ENCODE measurements around the gene LGR4. TPM values are rescaled to one million over a fixed set of nuclear protein-coding genes. Genes with fewer than 3 reads are reported as not detected.

Gene LGR4
- total RNA-seq, 1 donor from 2014 or later, result 17.4 TPM

GRCh38 chr11:27403195-27403594 lies 69.4 kb downstream of the LGR4 start:
- H3K4me3 ChIP-seq (ENCODE audit: low read depth, low read length), result no peak overlapping the region
- no peaks in the 10 kb centered on the region for H3K27me3 ChIP-seq (ENCODE audit: control insufficient read depth, insufficient read depth, low read length)
- FAIRE-seq (no peak), DNase-seq (ENCODE audit: low read depth) (no peak)
- no peaks in the 10 kb centered on the region for H3K36me3 ChIP-seq (ENCODE audit: control insufficient read depth, insufficient read depth, low read length)
- TF ChIP-seq CTCF (IDR thresholded peaks at IDR 0.05; ENCODE audit: insufficient read depth, low read length, severe bottlenecking), result no peak

GRCh38 chr11:27402450-27402849 lies 70.1 kb downstream of the LGR4 start:
- Histone ChIP-seq H3K27me3 (ENCODE audit: control insufficient read depth, insufficient read depth, low read length) (no peaks in the 10 kb centered on the region), H3K4me3 (ENCODE audit: low read depth, low read length) (no peak overlapping the region), H3K36me3 (ENCODE audit: control insufficient read depth, insufficient read depth, low read length) (no peaks in the 10 kb centered on the region)
- DNase-seq (ENCODE audit: low read depth), result no peak
- no peak for TF ChIP-seq CTCF (IDR thresholded peaks at IDR 0.05; ENCODE audit: insufficient read depth, low read length, severe bottlenecking)
- FAIRE-seq, result no peak

GRCh38 chr11:27401833-27402316 lies 70.7 kb downstream of the LGR4 start:
- FAIRE-seq, result no peak
- no peak for TF ChIP-seq CTCF (IDR thresholded peaks at IDR 0.05; ENCODE audit: insufficient read depth, low read length, severe bottlenecking)
- DNase-seq (ENCODE audit: low read depth), result peak; percentile 72
- no peak overlapping the region for H3K4me3 ChIP-seq (ENCODE audit: low read depth, low read length)
- H3K36me3 ChIP-seq (ENCODE audit: control insufficient read depth, insufficient read depth, low read length), result no peaks in the 10 kb centered on the region
- H3K27me3 ChIP-seq (ENCODE audit: control insufficient read depth, insufficient read depth, low read length), result no peaks in the 10 kb centered on the region

- no peaks in the 10 kb centered on the region for H3K36me3 ChIP-seq (ENCODE audit: control insufficient read depth, insufficient read depth, low read length)
- no peak overlapping the region for H3K4me3 ChIP-seq (ENCODE audit: low read depth, low read length)
- H3K27me3 ChIP-seq (ENCODE audit: control insufficient read depth, insufficient read depth, low read length), result no peaks in the 10 kb centered on the region
- peak; percentile 63 for DNase-seq (ENCODE audit: low read depth)
- TF ChIP-seq CTCF (IDR thresholded peaks at IDR 0.05; ENCODE audit: insufficient read depth, low read length, severe bottlenecking), result no peak
- FAIRE-seq, result no peak
These were observed 71.2 kb downstream of the LGR4 start for GRCh38 chr11:27401280-27401832.

- Histone ChIP-seq H3K36me3 (ENCODE audit: control insufficient read depth, insufficient read depth, low read length) (no peaks in the 10 kb centered on the region), H3K27me3 (ENCODE audit: control insufficient read depth, insufficient read depth, low read length) (no peaks in the 10 kb centered on the region), H3K4me3 (ENCODE audit: low read depth, low read length) (no peak overlapping the region)
- TF ChIP-seq CTCF (IDR thresholded peaks at IDR 0.05; ENCODE audit: insufficient read depth, low read length, severe bottlenecking), result no peak
- FAIRE-seq, result no peak
- no peak for DNase-seq (ENCODE audit: low read depth)
These were observed 74.2 kb downstream of the LGR4 start for GRCh38 chr11:27398400-27398770.

All from bronchial epithelial cell (primary cell).